Measurements from ENCODE around the gene AUTS2. TPM values are rescaled to one million over a fixed set of nuclear protein-coding genes. Genes with fewer than 3 reads are reported as not detected.

The AUTS2 gene
- total and polyA plus RNA-seq, 2 experiments from 2014 or later = 32.0 to 91.0 TPM

GRCh38 chr7:70056363-70056762 lies 458.1 kb downstream of the AUTS2 start (continued):
- TF ChIP-seq ZNF114 (CRISPR knock-in tag; IDR thresholded peaks at IDR 0.05) (no peak), EZH2 (IDR thresholded peaks at IDR 0.05; ENCODE audit: low read depth, unreplicated experiment) (no peak), ZNF331 (CRISPR knock-in tag; IDR thresholded peaks at IDR 0.05; ENCODE audit: low read depth) (no peak), EZH2phosphoT487 (IDR thresholded peaks at IDR 0.05; ENCODE audit: unreplicated experiment) (no peak), REST (IDR thresholded peaks at IDR 0.05; ENCODE audit: unreplicated experiment) (no peak), CREB1 (CRISPR knock-in tag; IDR thresholded peaks at IDR 0.05; ENCODE audit: low read depth) (no peak)

- H3K27ac ChIP-seq (ENCODE audit: low read depth) = no peak overlapping the region
- H3K4me1 ChIP-seq (ENCODE audit: insufficient read depth) = 0 out of 2 replicates have a peak, but pooled peaks cover 6% of the 10 kb centered on the region
- H3K9me3 Mint-ChIP-seq = no peaks in the 10 kb centered on the region
- no peak overlapping the region for H3K4me3 Mint-ChIP-seq
- peaks cover 17% of the 10 kb centered on the region for H3K4me1 Mint-ChIP-seq
- no peaks in the 10 kb centered on the region for H3K27me3 ChIP-seq (ENCODE audit: insufficient read depth)
- H3K27me3 Mint-ChIP-seq (ENCODE audit: insufficient read depth, low read depth, poor library complexity) = peaks cover 2% of the 10 kb centered on the region
- no peak overlapping the region for H2AFZ ChIP-seq
- TF ChIP-seq ZNF114 (CRISPR knock-in tag; IDR thresholded peaks at IDR 0.05) = no peak
- no peak for TF ChIP-seq STAT1 (IDR thresholded peaks at IDR 0.05; ENCODE audit: unreplicated experiment)
- TF ChIP-seq, protein P1, sequence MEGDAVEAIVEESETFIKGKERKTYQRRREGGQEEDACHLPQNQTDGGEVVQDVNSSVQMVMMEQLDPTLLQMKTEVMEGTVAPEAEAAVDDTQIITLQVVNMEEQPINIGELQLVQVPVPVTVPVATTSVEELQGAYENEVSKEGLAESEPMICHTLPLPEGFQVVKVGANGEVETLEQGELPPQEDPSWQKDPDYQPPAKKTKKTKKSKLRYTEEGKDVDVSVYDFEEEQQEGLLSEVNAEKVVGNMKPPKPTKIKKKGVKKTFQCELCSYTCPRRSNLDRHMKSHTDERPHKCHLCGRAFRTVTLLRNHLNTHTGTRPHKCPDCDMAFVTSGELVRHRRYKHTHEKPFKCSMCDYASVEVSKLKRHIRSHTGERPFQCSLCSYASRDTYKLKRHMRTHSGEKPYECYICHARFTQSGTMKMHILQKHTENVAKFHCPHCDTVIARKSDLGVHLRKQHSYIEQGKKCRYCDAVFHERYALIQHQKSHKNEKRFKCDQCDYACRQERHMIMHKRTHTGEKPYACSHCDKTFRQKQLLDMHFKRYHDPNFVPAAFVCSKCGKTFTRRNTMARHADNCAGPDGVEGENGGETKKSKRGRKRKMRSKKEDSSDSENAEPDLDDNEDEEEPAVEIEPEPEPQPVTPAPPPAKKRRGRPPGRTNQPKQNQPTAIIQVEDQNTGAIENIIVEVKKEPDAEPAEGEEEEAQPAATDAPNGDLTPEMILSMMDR (conservative IDR thresholded peaks at IDR 0.05; ENCODE audit: low read depth in 2 of 2) = no peak
- TF ChIP-seq ZNF331 (CRISPR knock-in tag; IDR thresholded peaks at IDR 0.05; ENCODE audit: low read depth) = no peak
- no peak for TF ChIP-seq JUNB (IDR thresholded peaks at IDR 0.05; ENCODE audit: unreplicated experiment)
- TF ChIP-seq POLR2AphosphoS5 (IDR thresholded peaks at IDR 0.05; ENCODE audit: low read depth) = no peak
- TF ChIP-seq, protein P2, sequence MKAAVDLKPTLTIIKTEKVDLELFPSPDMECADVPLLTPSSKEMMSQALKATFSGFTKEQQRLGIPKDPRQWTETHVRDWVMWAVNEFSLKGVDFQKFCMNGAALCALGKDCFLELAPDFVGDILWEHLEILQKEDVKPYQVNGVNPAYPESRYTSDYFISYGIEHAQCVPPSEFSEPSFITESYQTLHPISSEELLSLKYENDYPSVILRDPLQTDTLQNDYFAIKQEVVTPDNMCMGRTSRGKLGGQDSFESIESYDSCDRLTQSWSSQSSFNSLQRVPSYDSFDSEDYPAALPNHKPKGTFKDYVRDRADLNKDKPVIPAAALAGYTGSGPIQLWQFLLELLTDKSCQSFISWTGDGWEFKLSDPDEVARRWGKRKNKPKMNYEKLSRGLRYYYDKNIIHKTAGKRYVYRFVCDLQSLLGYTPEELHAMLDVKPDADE (IDR thresholded peaks at IDR 0.05) = no peak
- TF ChIP-seq REST (IDR thresholded peaks at IDR 0.05; ENCODE audit: unreplicated experiment) = no peak
- TF ChIP-seq NANOG (IDR thresholded peaks at IDR 0.05; ENCODE audit: borderline replicate concordance) = no peak
- TF ChIP-seq EZH2phosphoT487 (IDR thresholded peaks at IDR 0.05; ENCODE audit: unreplicated experiment) = no peak
- H3K27ac Mint-ChIP-seq = peak overlapping the region; percentile 73; the same call in 1 of the 2 replicates
- H3K36me3 ChIP-seq (ENCODE audit: insufficient read depth) = no peaks in the 10 kb centered on the region
- H3K4me3 ChIP-seq = no peak overlapping the region
- no peaks in the 10 kb centered on the region for H3K36me3 Mint-ChIP-seq (ENCODE audit: low read depth)
- no peaks in the 10 kb centered on the region for H3F3A ChIP-seq (replicated peaks; ENCODE audit: low read depth)
- H3K4me2 ChIP-seq = 0 out of 2 replicates have a peak overlapping the region, but pooled peaks have one; percentile 4
- H4K20me1 ChIP-seq (replicated peaks; ENCODE audit: insufficient read depth) = no peaks in the 10 kb centered on the region
- peak; percentile 82 for DNase-seq (ENCODE audit: low spot score)
- peak; percentile 98 for ATAC-seq
- no peaks in the 10 kb centered on the region for H3K9me2 ChIP-seq (ENCODE audit: insufficient read depth)
- no peaks in the 10 kb centered on the region for H3K79me2 ChIP-seq (replicated peaks; ENCODE audit: insufficient read depth)
Measured at GRCh38 chr7:70060298-70061068, 462.2 kb downstream of the AUTS2 start.

Measured in GM23338 (cell line).